Measurements from ENCODE around the gene CDH3. TPM values are rescaled to one million over a fixed set of nuclear protein-coding genes. Genes with fewer than 3 reads are reported as not detected.

The CDH3 gene
- total and polyA plus RNA-seq, 10 of the 15 experiments (the other 5 are each of a cell fraction or from before 2014, with no cell fraction given), result 0.05 to 0.44 (median 0.12) TPM; not detected in 5

GRCh38 chr16:68740628-68741346 is 95.7 kb downstream of the CDH3 start:
- ChIA-PET RAD21 (ENCODE audit: unreplicated experiment) (interaction anchor here (0.9 to 2.5 kb wide), 6 partner anchors 12 to 42 kb away, joined by 3 to 19 read pairs (median 4); no protein-coding TSS in a partner anchor), POLR2A (interaction anchor here (0.5 to 3.1 kb wide), 5 partner anchors 10 to 387 kb away, joined by 3 to 17 read pairs (median 5); no protein-coding TSS in a partner anchor), SMC1A (ENCODE audit: uncharacterized antibody, unreplicated experiment) (interaction anchor here (0.6 to 4.3 kb wide), 14 partner anchors 10 to 52 kb away, joined by 3 to 26 read pairs (median 4); no protein-coding TSS in a partner anchor), CTCF (interaction anchor here (1.0 to 1.2 kb wide), 4 partner anchors 11 to 53 kb away, joined by 3 to 6 read pairs (median 3); no protein-coding TSS in a partner anchor)
- Histone ChIP-seq H4K20me1 (ENCODE audit: control insufficient read depth, insufficient read depth) (no peaks in the 10 kb centered on the region), H3K27ac (ENCODE audit: control insufficient read depth, insufficient read depth) (no peak overlapping the region), H3K4me1 (ENCODE audit: control insufficient read depth, insufficient read depth, low read length) (peaks cover 21% of the 10 kb centered on the region), H3K79me2 (ENCODE audit: control insufficient read depth, insufficient read depth, low read length) (no peaks in the 10 kb centered on the region), H3K4me2 (ENCODE audit: control insufficient read depth, insufficient read depth) (peak overlapping the region; percentile 26), H3K36me3 (ENCODE audit: control insufficient read depth in 2 of 2, insufficient read depth in 2 of 2, low read length in 1 of 2) (no peaks in the 10 kb centered on the region), H3K27me3 (replicated peaks in 1 of 2; ENCODE audit: control insufficient read depth in 2 of 2, insufficient read depth in 2 of 2, low read length in 1 of 2) (no peaks in the 10 kb centered on the region; a peak in 1 of 4 replicates), H2AFZ (ENCODE audit: control insufficient read depth, low read depth, low read length) (no peak overlapping the region), H3K9me3 (replicated peaks; ENCODE audit: control insufficient read depth, insufficient read depth, low read length) (no peaks in the 10 kb centered on the region; the same call in 2 of the 3 replicates), H3K4me3 (no peak overlapping the region), H3K9ac (ENCODE audit: control insufficient read depth, insufficient read depth, low read length) (no peak overlapping the region; the same call in 1 of the 2 replicates)
- ATAC-seq (peak; percentile 80), DNase-seq (ENCODE audit: low read depth, low spot score) (no peak), FAIRE-seq (no peak)
- in situ Hi-C loops (cut with MboI), result no loop called here
- BruUV-seq (replicated peaks), result TSS peak; percentile 47
- intact Hi-C loops (cut with micrococcal nuclease; ENCODE audit: unreplicated experiment), result loop anchor here (1.0 kb wide), 1 partner anchor 16 kb away; no protein-coding TSS in a partner anchor
- 38% methylated on average over 9 of the region's 9 CpGs for WGBS (ENCODE audit: insufficient coverage, insufficient replicate concordance, low lambda C conversion rate, missing lambda C conversion rate)
- TF ChIP-seq POLR2AphosphoS5 (IDR thresholded peaks at IDR 0.05; ENCODE audit: low read length), result no peak
- TF ChIP-seq ASH2L (IDR thresholded peaks at IDR 0.05; ENCODE audit: borderline replicate concordance, low read depth), result no peak
- peak; percentile 97 for TF ChIP-seq RUNX3 (IDR thresholded peaks at IDR 0.05; ENCODE audit: low read length)
- TF ChIP-seq BCLAF1 (IDR thresholded peaks at IDR 0.05), result no peak
- no peak for TF ChIP-seq CHD4 (IDR thresholded peaks at IDR 0.05)
- peak; percentile 98 for TF ChIP-seq DPF2 (IDR thresholded peaks at IDR 0.05)
- peak; percentile 93 for TF ChIP-seq IKZF1 (conservative IDR thresholded peaks at IDR 0.05)
- TF ChIP-seq GATAD2B (conservative IDR thresholded peaks at IDR 0.05; ENCODE audit: low read depth), result peak; percentile 62
- no peak for TF ChIP-seq MYB (IDR thresholded peaks at IDR 0.05; ENCODE audit: borderline replicate concordance, low read depth, low read length)
- TF ChIP-seq BHLHE40 (IDR thresholded peaks at IDR 0.05; ENCODE audit: borderline replicate concordance in 1 of 2, low read depth in 2 of 2, low read length in 1 of 2), result peak; percentile 66 to 79; a peak in 3 of 4 replicates
- no peak for TF ChIP-seq KDM1A (IDR thresholded peaks at IDR 0.05; ENCODE audit: borderline replicate concordance)
- TF ChIP-seq TAF1 (IDR thresholded peaks at IDR 0.05; ENCODE audit: borderline replicate concordance, low read depth, low read length), result no peak
- no peak for TF ChIP-seq SREBF2 (IDR thresholded peaks at IDR 0.05; ENCODE audit: low read length)
- no peak for TF ChIP-seq LARP7 (IDR thresholded peaks at IDR 0.05)
- no peak for TF ChIP-seq TARDBP (IDR thresholded peaks at IDR 0.05; ENCODE audit: borderline replicate concordance)
- TF ChIP-seq ZNF384 (IDR thresholded peaks at IDR 0.05; ENCODE audit: borderline replicate concordance, low read depth, low read length), result peak; percentile 18; the same call in 1 of the 2 replicates
- no peak for TF ChIP-seq POLR2AphosphoS2 (IDR thresholded peaks at IDR 0.05; ENCODE audit: low read depth, low read length)
- no peak for TF ChIP-seq NFXL1 (IDR thresholded peaks at IDR 0.05; ENCODE audit: borderline replicate concordance)
- no peak for TF ChIP-seq ATF3 (IDR thresholded peaks at IDR 0.05; ENCODE audit: borderline replicate concordance, extremely low read depth, low read depth, low read length)
- TF ChIP-seq NFYB (IDR thresholded peaks at IDR 0.05; ENCODE audit: insufficient read depth, low read depth, low read length), result no peak
- 0 out of 2 replicates have a peak, but pooled peaks have one; percentile 42 for TF ChIP-seq MEF2A (IDR thresholded peaks at IDR 0.05; ENCODE audit: insufficient read depth, low read depth, low read length)
